H1 (cell line): ENCODE measurements around the gene TRIM61. TPM values are rescaled to one million over a fixed set of nuclear protein-coding genes. Genes with fewer than 3 reads are reported as not detected.

Experiments used
- CTCF ChIA-PET: fragments of 300-600 bp; sonication (Branson Sonifier 250); formaldehyde crosslinking; loops from one replicate; lab custom pipeline; 2021; ENCODE audit not compliant: partially characterized antibody; lab: Charles Lee
- POLR2A ChIA-PET: fragments of 300-600 bp; sonication (Branson Sonifier 250); formaldehyde crosslinking; loops from one replicate; lab custom pipeline; 2021; ENCODE audit warnings: inconsistent platforms; ENCODE audit not compliant: partially characterized antibody; lab: Charles Lee
- DNase-seq, 2 experiments: peaks; one replicate each; pipeline versions ENCODE4 v3.0.0 to v3.0.0-alpha.2; 2010 to 2022; ENCODE audit warnings: low spot score in 2 of 2, low read depth in 1 of 2, mixed read lengths in 1 of 2
- FAIRE-seq: peaks from 2 replicates; lab custom pipeline; 2011; peaks lifted over from hg19 to GRCh38; lab: Jason Lieb, UNC
- H2AFZ ChIP-seq: 2 replicates; pipeline ENCODE4 v1.8.1; 2012; ENCODE audit warnings: low read length, inconsistent platforms
- H2AK5ac ChIP-seq: 2 replicates; pipeline ENCODE4 v1.6.1; 2013; ENCODE audit warnings: low read depth, low read length
- H2BK120ac ChIP-seq: replicated peaks from 2 replicates; pipeline ENCODE3; 2013; ENCODE audit warnings: low read depth, low read length, inconsistent platforms
- H2BK12ac ChIP-seq: 2 replicates; pipeline ENCODE4 v1.6.1; 2013; ENCODE audit warnings: low read depth, low read length
- H2BK15ac ChIP-seq: 2 replicates; pipeline ENCODE4 v1.6.1; 2013; ENCODE audit warnings: low read length
- H2BK20ac ChIP-seq: 2 replicates; pipeline ENCODE4 v1.6.1; 2013; ENCODE audit warnings: low read length
- H2BK5ac ChIP-seq: 2 replicates; pipeline ENCODE4 v1.6.1; 2013; ENCODE audit warnings: low read depth, low read length
- H3K14ac ChIP-seq: 2 replicates; pipeline ENCODE4 v1.6.1; 2013; ENCODE audit warnings: inconsistent platforms; ENCODE audit not compliant: insufficient read length
- H3K18ac ChIP-seq: 2 replicates; pipeline ENCODE4 v1.6.1; 2013; ENCODE audit warnings: low read length; ENCODE audit errors: extremely low read depth
- H3K23ac ChIP-seq: 2 replicates; pipeline ENCODE4 v1.6.1; 2013; ENCODE audit warnings: inconsistent platforms; ENCODE audit not compliant: insufficient read length
- H3K23me2 ChIP-seq: 2 replicates; pipeline ENCODE4 v1.6.1; 2013; ENCODE audit warnings: low read depth, low read length
- H3K27ac ChIP-seq: 2 replicates; pipeline ENCODE4 v1.6.1; 2011; ENCODE audit warnings: low read depth, low read length, inconsistent platforms
- H3K27me3 ChIP-seq, 4 experiments: replicated peaks in 1 of 4; 1 replicate in 1 of 4; 2 replicates in 3 of 4; pipeline versions ENCODE4 v1.6.1 to v1.8.1; 2011 to 2013; ENCODE audit warnings: low read length in 3 of 4, mild to moderate bottlenecking in 3 of 4, inconsistent platforms in 2 of 4, mixed read lengths in 2 of 4, moderate library complexity in 1 of 4; ENCODE audit not compliant: control insufficient read depth in 3 of 4, insufficient read depth in 3 of 4; ENCODE audit errors: extremely low read depth in 1 of 4
- H3K36me3 ChIP-seq, 4 experiments: 2 replicates each; pipeline versions ENCODE4 v1.6.1 to v1.8.1; 2011 to 2013; ENCODE audit warnings: mild to moderate bottlenecking in 4 of 4, low read length in 3 of 4, moderate library complexity in 2 of 4, control low read depth in 1 of 4, inconsistent platforms in 1 of 4; ENCODE audit not compliant: insufficient read depth in 4 of 4, control insufficient read depth in 2 of 4
- H3K4ac ChIP-seq: replicated peaks from 2 replicates; pipeline ENCODE3; 2013; ENCODE audit warnings: low read length, low read depth, mixed read lengths, inconsistent platforms; ENCODE audit not compliant: insufficient read length
- H3K4me1 ChIP-seq, 4 experiments: replicated peaks in 1 of 4; 1 replicate in 1 of 4; 2 replicates in 3 of 4; pipeline versions ENCODE4 v1.6.1 to v1.8.1; 2011 to 2013; ENCODE audit warnings: low read length in 3 of 4, inconsistent platforms in 2 of 4, mixed read lengths in 1 of 4; ENCODE audit not compliant: insufficient read depth in 4 of 4, control insufficient read depth in 3 of 4
- H3K4me2 ChIP-seq, 2 experiments: 2 replicates each; pipeline versions ENCODE4 v1.6.1 to v1.8.1; 2011 to 2013; ENCODE audit warnings: low read depth in 2 of 2, low read length in 2 of 2, control low read depth in 1 of 2, inconsistent platforms in 1 of 2, mild to moderate bottlenecking in 1 of 2; ENCODE audit not compliant: insufficient read depth in 1 of 2
- H3K4me3 ChIP-seq, 4 experiments: fragments of 200-600, 300-600 bp in 1 of 4; sonication (generic), shearing (Covaris generic), sonication (Bioruptor Twin) in 1 of 4; 2 replicates each; pipeline versions ENCODE4 v1.5.1 to v1.8.1; 2011 to 2016; ENCODE audit warnings: low read length in 4 of 4, low read depth in 3 of 4, control low read depth in 2 of 4, inconsistent platforms in 2 of 4, mild to moderate bottlenecking in 2 of 4, mixed read lengths in 1 of 4, moderate library complexity in 1 of 4; ENCODE audit not compliant: insufficient read depth in 2 of 4; ENCODE audit errors: extremely low read depth in 1 of 4
- H3K56ac ChIP-seq: replicated peaks from 2 replicates; pipeline ENCODE3; 2013; ENCODE audit warnings: low read depth, mild to moderate bottlenecking, mixed read lengths, low read length, inconsistent platforms; ENCODE audit not compliant: insufficient read length
- H3K79me1 ChIP-seq: 2 replicates; pipeline ENCODE4 v1.6.1; 2013; ENCODE audit warnings: low read depth, low read length, control low read depth
- H3K79me2 ChIP-seq, 2 experiments: 2 replicates each; pipeline versions ENCODE4 v1.6.1 to v1.8.1; 2012 to 2013; ENCODE audit warnings: low read length in 2 of 2, mild to moderate bottlenecking in 2 of 2, inconsistent platforms in 1 of 2; ENCODE audit not compliant: insufficient read depth in 2 of 2, control insufficient read depth in 1 of 2
- H3K9ac ChIP-seq, 4 experiments: replicated peaks in 1 of 4; 1 replicate in 1 of 4; 2 replicates in 3 of 4; pipeline versions ENCODE4 v1.6.1 to v1.8.1; 2011 to 2013; ENCODE audit warnings: low read depth in 3 of 4, low read length in 3 of 4, control low read depth in 2 of 4, mild to moderate bottlenecking in 2 of 4, moderate library complexity in 2 of 4, inconsistent platforms in 1 of 4; ENCODE audit errors: extremely low read depth in 1 of 4
- H3K9me3 ChIP-seq, 2 experiments: 2 replicates each; pipeline versions ENCODE4 v1.6.1 to v1.8.1; 2012 to 2013; ENCODE audit warnings: mild to moderate bottlenecking in 2 of 2, moderate library complexity in 2 of 2, control low read depth in 1 of 2, inconsistent platforms in 1 of 2, low read depth in 1 of 2, low read length in 1 of 2, mixed read lengths in 1 of 2; ENCODE audit not compliant: insufficient read depth in 2 of 2
- H4K20me1 ChIP-seq, 2 experiments: replicated peaks in 1 of 2; 2 replicates each; pipeline versions ENCODE3 to v1.8.1; 2011 to 2013; ENCODE audit warnings: inconsistent platforms in 2 of 2, low read length in 2 of 2, mild to moderate bottlenecking in 1 of 2; ENCODE audit not compliant: insufficient read depth in 2 of 2, control insufficient read depth in 1 of 2
- H4K5ac ChIP-seq: 2 replicates; pipeline ENCODE4 v1.6.1; 2013; ENCODE audit warnings: low read length, low read depth, mixed read lengths, inconsistent platforms; ENCODE audit not compliant: insufficient read length
- H4K8ac ChIP-seq: 2 replicates; pipeline ENCODE4 v1.8.0; 2013; ENCODE audit warnings: mild to moderate bottlenecking, moderate library complexity, low read length, inconsistent platforms; ENCODE audit not compliant: insufficient read depth; ENCODE audit errors: extremely low read depth
- H4K91ac ChIP-seq: replicated peaks from 2 replicates; pipeline ENCODE3; 2013; ENCODE audit warnings: low read length, mixed read lengths, inconsistent platforms; ENCODE audit not compliant: insufficient read length
- BACH1 ChIP-seq: IDR thresholded peaks from 2 replicates; pipeline ENCODE4 v1.6.1; 2012; ENCODE audit warnings: low read length, improper control_type of control experiment
- CBX8 ChIP-seq: fragments of 300-800, 300-1000 bp; sonication (generic); IDR thresholded peaks from 2 replicates; pipeline ENCODE4 v1.7.1; 2016; ENCODE audit warnings: low read depth, low read length, borderline replicate concordance
- CHD1 ChIP-seq: IDR thresholded peaks from 2 replicates; pipeline ENCODE4 v1.6.1; 2012; ENCODE audit warnings: low read depth, low read length, improper control_type of control experiment
- NANOG ChIP-seq: IDR thresholded peaks from 2 replicates; pipeline ENCODE4 v1.6.1; 2011; ENCODE audit warnings: low read length, low read depth, mild to moderate bottlenecking, inconsistent platforms; ENCODE audit not compliant: insufficient read depth, poor library complexity, severe bottlenecking
- POLR2A ChIP-seq, 2 experiments: IDR thresholded peaks; 1 replicate in 1 of 2; 2 replicates in 1 of 2; pipeline ENCODE4 v1.6.1; 2011; ENCODE audit warnings: low read depth in 2 of 2, low read length in 2 of 2, mild to moderate bottlenecking in 2 of 2; ENCODE audit errors: control extremely low read depth in 1 of 2
- RAD21 ChIP-seq, 2 experiments: IDR thresholded peaks in 1 of 2; conservative IDR thresholded peaks in 1 of 2; 2 replicates each; pipeline ENCODE4 v1.6.1; 2011; ENCODE audit warnings: low read depth in 2 of 2, low read length in 2 of 2, improper control_type of control experiment in 1 of 2, inconsistent platforms in 1 of 2, mild to moderate bottlenecking in 1 of 2, moderate library complexity in 1 of 2
- RBBP5 ChIP-seq: IDR thresholded peaks from 2 replicates; pipeline ENCODE4 v1.7.1; 2012; ENCODE audit warnings: low read depth, mild to moderate bottlenecking, inconsistent platforms, low read length, moderate library complexity, borderline replicate concordance
- TAF1 ChIP-seq: IDR thresholded peaks from 2 replicates; pipeline ENCODE4 v1.6.1; 2011; ENCODE audit warnings: mild to moderate bottlenecking, low read depth, low read length
- YY1 ChIP-seq: IDR thresholded peaks from 2 replicates; pipeline ENCODE4 v1.6.1; 2011; ENCODE audit warnings: low read depth, mild to moderate bottlenecking, low read length
- WGBS, 2 experiments: shearing (Covaris generic) in 1 of 2; methylation state at CpG; one replicate each; pipeline versions ENCODE4 v1.1.6 to v1.1.7; 2013 to 2015; ENCODE audit warnings: low lambda C conversion rate in 2 of 2, mixed read lengths in 2 of 2, inconsistent platforms in 1 of 2, low coverage in 1 of 2, missing lambda C conversion rate in 1 of 2; ENCODE audit not compliant: insufficient replicate concordance in 2 of 2, insufficient coverage in 1 of 2, insufficient read length in 1 of 2; ENCODE audit errors: extremely low coverage in 1 of 2, missing lambda C conversion rate in 1 of 2; 5-methylcytosine and 5-hydroxymethylcytosine counted together
- polyA plus RNA-seq, 7 experiments: library from polyadenylated mRNA; depleted of rRNA in 3 of 7; stranded (reverse) in 5 of 7; unstranded in 2 of 7; fragments of >200 nt in 5 of 7; fragments of 200-250 nt in 2 of 7; gene quantifications; 1 replicate in 5 of 7; 2 replicates in 1 of 7; 4 replicates in 1 of 7; pipeline versions ENCODE4 v1.2.1 to v1.2.3, GENCODE V29; 2011 to 2013; ENCODE audit warnings: missing spikeins in 2 of 7, mixed read lengths in 2 of 7
- total RNA-seq: library from RNA; stranded (reverse); fragmentation: NEBNext Ultra II Directional; extraction: Animal tissue kit (Norgen Biotek cat#: 25700); gene quantifications from 2 replicates; pipeline ENCODE4 v1.2.1, GENCODE V29; 2021
- TF ChIP-seq, protein P1 (sequence below): IDR thresholded peaks from 2 replicates; pipeline ENCODE4 v1.6.1; 2011; ENCODE audit warnings: low read depth, mild to moderate bottlenecking, low read length; ENCODE audit not compliant: insufficient read depth
- TF ChIP-seq, protein P2 (sequence below), 3 experiments: IDR thresholded peaks; 1 replicate in 2 of 3; 2 replicates in 1 of 3; pipeline versions ENCODE4 v1.5.1 to v1.6.1; 2011; ENCODE audit warnings: low read length in 3 of 3, mild to moderate bottlenecking in 3 of 3, inconsistent platforms in 2 of 3, low read depth in 1 of 3, moderate library complexity in 1 of 3; ENCODE audit not compliant: insufficient read depth in 1 of 3; ENCODE audit errors: control extremely low read depth in 1 of 3

Gene TRIM61
- total and polyA plus RNA-seq, 2 of the 8 experiments (the other 6 are each of a cell fraction or from before 2014, with no cell fraction given): 0.18 to 5.0 TPM

GRCh38 chr4:164935363-164935762 is 42.1 kb downstream of the TRIM61 start:
- Histone ChIP-seq H3K23me2 (no peaks in the 10 kb centered on the region; the same call in 1 of the 2 replicates), H3K14ac (no peak overlapping the region), H3K9me3 (no peaks in the 10 kb centered on the region), H2BK20ac (no peak overlapping the region), H3K23ac (no peak overlapping the region), H2AFZ (no peak overlapping the region), H3K4me2 (no peak overlapping the region), H3K79me1 (no peaks in the 10 kb centered on the region), H3K27ac (no peak overlapping the region), H4K5ac (no peak overlapping the region), H3K4me1 (no peaks in the 10 kb centered on the region; a peak in 1 of 7 replicates), H3K18ac (no peak overlapping the region), H3K56ac (no peak overlapping the region), H3K27me3 (no peaks in the 10 kb centered on the region), H4K20me1 (no peaks in the 10 kb centered on the region), H2AK5ac (no peak overlapping the region), H4K91ac (no peak overlapping the region), H2BK12ac (no peak overlapping the region), H4K8ac (no peak overlapping the region), H3K4me3 (no peak overlapping the region), H3K4ac (no peak overlapping the region), H3K79me2 (no peaks in the 10 kb centered on the region), H2BK5ac (no peak overlapping the region), H2BK120ac (no peak overlapping the region), H2BK15ac (no peak overlapping the region), H3K36me3 (no peaks in the 10 kb centered on the region), H3K9ac (no peak overlapping the region)
- FAIRE-seq (peak; percentile 83), DNase-seq (peak in 1 of 2 experiments; percentile 56)
- TF ChIP-seq CHD1 (no peak), RAD21 (IDR thresholded peaks at IDR 0.05 in 1 of 2, conservative IDR thresholded peaks at IDR 0.05 in 1 of 2; ENCODE audit: low read depth in 2 of 2, low read length in 2 of 2) (peak; percentile 54 to 59), POLR2A (IDR thresholded peaks at IDR 0.05; ENCODE audit: control extremely low read depth in 1 of 2, low read depth in 2 of 2, low read length in 2 of 2) (no peak), YY1 (no peak), TAF1 (no peak), NANOG (no peak), RBBP5 (no peak), BACH1 (no peak), CBX8 (no peak)
- TF ChIP-seq, protein P1, sequence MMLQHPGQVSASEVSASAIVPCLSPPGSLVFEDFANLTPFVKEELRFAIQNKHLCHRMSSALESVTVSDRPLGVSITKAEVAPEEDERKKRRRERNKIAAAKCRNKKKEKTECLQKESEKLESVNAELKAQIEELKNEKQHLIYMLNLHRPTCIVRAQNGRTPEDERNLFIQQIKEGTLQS: no peak
- TF ChIP-seq, protein P2, sequence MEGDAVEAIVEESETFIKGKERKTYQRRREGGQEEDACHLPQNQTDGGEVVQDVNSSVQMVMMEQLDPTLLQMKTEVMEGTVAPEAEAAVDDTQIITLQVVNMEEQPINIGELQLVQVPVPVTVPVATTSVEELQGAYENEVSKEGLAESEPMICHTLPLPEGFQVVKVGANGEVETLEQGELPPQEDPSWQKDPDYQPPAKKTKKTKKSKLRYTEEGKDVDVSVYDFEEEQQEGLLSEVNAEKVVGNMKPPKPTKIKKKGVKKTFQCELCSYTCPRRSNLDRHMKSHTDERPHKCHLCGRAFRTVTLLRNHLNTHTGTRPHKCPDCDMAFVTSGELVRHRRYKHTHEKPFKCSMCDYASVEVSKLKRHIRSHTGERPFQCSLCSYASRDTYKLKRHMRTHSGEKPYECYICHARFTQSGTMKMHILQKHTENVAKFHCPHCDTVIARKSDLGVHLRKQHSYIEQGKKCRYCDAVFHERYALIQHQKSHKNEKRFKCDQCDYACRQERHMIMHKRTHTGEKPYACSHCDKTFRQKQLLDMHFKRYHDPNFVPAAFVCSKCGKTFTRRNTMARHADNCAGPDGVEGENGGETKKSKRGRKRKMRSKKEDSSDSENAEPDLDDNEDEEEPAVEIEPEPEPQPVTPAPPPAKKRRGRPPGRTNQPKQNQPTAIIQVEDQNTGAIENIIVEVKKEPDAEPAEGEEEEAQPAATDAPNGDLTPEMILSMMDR (IDR thresholded peaks at IDR 0.05; ENCODE audit: control extremely low read depth in 1 of 3, insufficient read depth in 1 of 3, low read depth in 1 of 3, low read length in 3 of 3): peak in 2 of 3 experiments; percentile 54 to 62; a peak in 3 of 4 replicates
- POLR2A ChIA-PET: interaction anchor here (1.6 kb wide), 1 partner anchor 37 kb away, joined by 11 read pairs; no protein-coding TSS in a partner anchor
- WGBS, 2 experiments: 60% methylated on average over 1 of the region's 1 CpG; no CpG with 5 or more reads in 1 of the 2 experiments
- CTCF ChIA-PET: interaction anchor here (0.8 to 13.7 kb wide), 29 partner anchors 9 to 1278 kb away, joined by 3 to 279 read pairs (median 5); no protein-coding TSS in a partner anchor
